GM12878 (cell line): ENCODE measurements around the gene HSPA1B. TPM values are rescaled to one million over a fixed set of nuclear protein-coding genes. Genes with fewer than 3 reads are reported as not detected.
"Not testable (repeated sequence)": the region's sequence is repeated elsewhere in the genome, so short reads cannot be mapped to it uniquely, and the experiment has no call there.

Experiments
- ATAC-seq: fragments of 200-7000 bp; cut with Tn5 transposase; 3 replicates; pipeline ENCODE4 v1.9.1; 2020; ENCODE audit warnings: mild to moderate bottlenecking, moderate library complexity
- BruUV-seq: library from RNA; stranded (reverse); fragments of 400-500 nt; replicated peaks from 2 replicates; lab custom pipeline; 2021; lab: Mats Ljungman, UMichigan
- CTCF ChIA-PET: fragments of 300-600 bp; sonication (Branson Sonifier 250); formaldehyde crosslinking; extraction: SDS; loops from one replicate; lab custom pipeline; 2021; ENCODE audit warnings: inconsistent platforms; lab: Yijun Ruan, JAX
- POLR2A ChIA-PET: fragments of 350-600 bp; formaldehyde crosslinking; extraction: SDS; loops from one replicate; lab custom pipeline; 2021; ENCODE audit warnings: inconsistent platforms; lab: Charles Lee
- RAD21 ChIA-PET: fragments of 300-600 bp; sonication (Branson Sonifier 250); formaldehyde crosslinking; loops from one replicate; lab custom pipeline; 2023; ENCODE audit warnings: antibody characterized with exemption; ENCODE audit not compliant: unreplicated experiment; lab: Charles Lee
- SMC1A ChIA-PET: fragments of 300-600 bp; sonication (Branson Sonifier 250); formaldehyde crosslinking; loops from one replicate; lab custom pipeline; 2023; ENCODE audit not compliant: unreplicated experiment, uncharacterized antibody; lab: Charles Lee
- DNase-seq: peaks from one replicate; pipeline ENCODE4 v3.0.0-alpha.2; 2011; ENCODE audit warnings: low read depth, low spot score
- FAIRE-seq: peaks from 3 replicates; lab custom pipeline; 2011; peaks lifted over from hg19 to GRCh38; lab: Jason Lieb, UNC
- H2AFZ ChIP-seq: 2 replicates; pipeline ENCODE4 v1.6.0; 2011; ENCODE audit warnings: low read depth, low read length, control low read depth; ENCODE audit not compliant: control insufficient read depth
- H3K27ac ChIP-seq: 2 replicates; pipeline ENCODE4 v1.5.1; 2011; ENCODE audit warnings: control low read depth; ENCODE audit not compliant: control insufficient read depth, insufficient read depth
- H3K27me3 ChIP-seq, 2 experiments: replicated peaks in 1 of 2; 2 replicates each; pipeline versions ENCODE4 v1.6.0 to v1.6.1; 2011; ENCODE audit warnings: low read length in 1 of 2; ENCODE audit not compliant: control insufficient read depth in 2 of 2, insufficient read depth in 2 of 2
- H3K36me3 ChIP-seq, 2 experiments: 2 replicates each; pipeline ENCODE4 v1.5.1; 2011; ENCODE audit warnings: low read length in 1 of 2; ENCODE audit not compliant: control insufficient read depth in 2 of 2, insufficient read depth in 2 of 2
- H3K4me1 ChIP-seq: 2 replicates; pipeline ENCODE4 v1.6.1; 2011; ENCODE audit warnings: mild to moderate bottlenecking, low read length, moderate library complexity, mixed read lengths; ENCODE audit not compliant: control insufficient read depth, insufficient read depth
- H3K4me2 ChIP-seq: 2 replicates; pipeline ENCODE4 v1.6.0; 2011; ENCODE audit warnings: control low read depth; ENCODE audit not compliant: control insufficient read depth, insufficient read depth
- H3K4me3 ChIP-seq: fragments of 200-600 bp; sonication (generic); 2 replicates; pipeline ENCODE4 v1.5.1; 2016
- H3K79me2 ChIP-seq: 2 replicates; pipeline ENCODE4 v1.6.0; 2011; ENCODE audit warnings: low read length; ENCODE audit not compliant: control insufficient read depth, insufficient read depth
- H3K9ac ChIP-seq: 2 replicates; pipeline ENCODE4 v1.8.0; 2011; ENCODE audit warnings: low read length, control low read depth, mixed read lengths; ENCODE audit not compliant: control insufficient read depth, insufficient read depth
- H3K9me3 ChIP-seq: replicated peaks from 3 replicates; pipeline ENCODE4 v1.5.1; 2011; ENCODE audit warnings: mild to moderate bottlenecking, low read length; ENCODE audit not compliant: control insufficient read depth, insufficient read depth
- H4K20me1 ChIP-seq: 2 replicates; pipeline ENCODE4 v1.6.0; 2011; ENCODE audit not compliant: control insufficient read depth, insufficient read depth
- BACH1 ChIP-seq: fragments of 450-650 bp; IDR thresholded peaks from 2 replicates; pipeline ENCODE4 v1.6.1; 2017; ENCODE audit warnings: mild to moderate bottlenecking, borderline replicate concordance
- WGBS: methylation state at CpG from one replicate; pipeline ENCODE4 v1.1.6; 2016; ENCODE audit warnings: low lambda C conversion rate; ENCODE audit not compliant: insufficient replicate concordance, insufficient coverage; ENCODE audit errors: missing lambda C conversion rate; 5-methylcytosine and 5-hydroxymethylcytosine counted together
- in situ Hi-C: fragments of 300-500 bp; cut with MboI; formaldehyde crosslinking; loops from 9 replicates; pipeline ENCODE4 v1.14.3; 2018; ENCODE audit warnings: mixed read lengths
- intact Hi-C: fragments of 100-400 bp; cut with micrococcal nuclease; formaldehyde crosslinking; loops from one replicate; pipeline ENCODE4 v1.14.2; 2022; ENCODE audit not compliant: unreplicated experiment
- polyA plus RNA-seq, 11 experiments: library from polyadenylated mRNA; depleted of rRNA in 4 of 11; unstranded in 6 of 11; stranded (reverse) in 5 of 11; fragments of >200 nt; fragmentation: Nextera tagmentation in 4 of 11; fragmentation: Illumina TruSeq in 1 of 11; extraction: Ambion mirVana in 4 of 11; extraction: Trizol in 1 of 11; gene quantifications; 1 replicate in 1 of 11; 2 replicates in 10 of 11; pipeline versions ENCODE4 v1.2.1 to v1.2.3, GENCODE V29; 2011 to 2016; ENCODE audit warnings: inconsistent platforms in 2 of 11, missing spikeins in 2 of 11, low read depth in 1 of 11
- total RNA-seq, 4 experiments: library from RNA; depleted of rRNA in 3 of 4; stranded (reverse); fragments of >200 nt in 3 of 4; fragmentation: Illumina TruSeq in 1 of 4; extraction: Trizol in 1 of 4; gene quantifications; 2 replicates each; pipeline versions ENCODE4 v1.2.1 to v1.2.3, GENCODE V29; 2013 to 2021

The HSPA1B gene
- total and polyA plus RNA-seq, 10 of the 15 experiments (the other 5 are each of a cell fraction or from before 2014, with no cell fraction given), result 0.11 to 40.5 (median 12.8) TPM

DNA sequence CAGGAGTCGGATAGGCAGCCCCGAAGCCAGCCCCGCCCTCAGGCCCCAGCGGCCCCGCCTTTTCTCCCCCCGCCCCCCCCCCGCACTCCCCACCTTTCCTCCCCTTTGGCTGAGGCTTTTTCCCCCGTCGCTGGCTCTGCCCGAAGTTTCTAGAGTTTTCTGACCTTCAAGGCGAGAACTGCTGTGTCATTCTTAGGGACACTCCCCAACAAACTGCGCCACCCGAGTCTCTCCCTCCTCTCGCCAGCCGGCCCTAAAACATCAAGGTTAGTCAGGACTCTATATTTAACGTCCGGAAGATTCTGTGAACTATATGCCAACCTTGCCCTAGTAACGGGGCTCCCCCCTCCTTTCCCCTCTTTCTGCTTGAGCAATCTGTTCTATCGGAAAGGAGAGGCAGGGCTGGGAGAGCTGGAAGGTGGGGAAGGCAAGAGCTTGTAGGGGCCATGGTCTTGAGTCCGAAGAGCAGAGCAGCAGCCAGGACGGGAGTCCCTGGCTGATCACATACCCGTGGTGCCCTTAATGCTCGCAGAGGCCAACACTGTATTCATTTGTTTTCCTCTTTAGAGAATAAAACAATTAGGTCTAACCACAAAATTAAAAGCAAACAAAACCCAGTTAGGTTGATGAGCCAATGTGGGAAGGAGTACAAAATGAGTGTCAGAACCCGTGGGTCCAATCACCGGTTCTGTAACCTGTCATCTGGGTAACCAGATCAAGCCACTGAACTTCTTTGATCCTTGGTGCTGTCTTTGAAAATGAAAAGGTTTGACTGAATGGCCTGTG lies 5.3 kb upstream of the HSPA1B start (continued):
- TF ChIP-seq BACH1, result peak; percentile 96; the same call in 1 of the 2 replicates

DNA sequence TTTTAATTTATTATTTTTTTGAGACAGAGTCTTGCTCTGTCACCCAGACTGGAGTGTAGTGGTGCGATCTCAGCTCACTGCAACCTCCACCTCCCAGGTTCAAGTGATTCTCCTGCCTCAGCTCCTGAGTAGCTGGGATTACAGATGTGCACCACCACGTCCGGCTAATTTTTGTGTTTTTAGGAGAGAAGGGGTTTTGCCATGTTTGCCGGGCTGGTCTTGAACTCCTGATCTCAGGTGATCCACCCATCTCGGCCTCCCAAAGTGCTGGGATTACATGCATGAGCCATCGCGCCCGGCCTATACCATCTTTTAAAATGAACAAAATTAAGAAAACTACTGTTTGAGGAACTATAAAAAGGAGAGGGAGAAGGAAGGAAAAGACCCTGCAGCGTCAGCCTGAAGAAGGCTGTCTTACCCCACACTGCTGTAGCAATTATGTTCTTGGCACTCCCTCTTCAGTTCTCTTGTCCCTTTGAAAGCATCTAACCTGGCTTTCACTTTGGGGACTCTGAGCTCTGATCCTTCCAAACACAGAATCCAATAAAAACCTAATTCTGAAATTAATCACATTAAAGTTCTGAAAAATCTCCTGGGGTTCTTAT lies 3.8 kb upstream of the HSPA1B start:
- H3K79me2 ChIP-seq, FAIRE-seq, H3K4me3 ChIP-seq, in situ Hi-C loops, H2AFZ ChIP-seq, BruUV-seq, H4K20me1 ChIP-seq, H3K36me3 ChIP-seq, H3K27me3 ChIP-seq, H3K4me2 ChIP-seq, H3K9ac ChIP-seq, H3K9me3 ChIP-seq, DNase-seq, ATAC-seq, H3K4me1 ChIP-seq, H3K27ac ChIP-seq: not testable (repeated sequence)
- CTCF ChIA-PET, result interaction anchor here (0.7 to 2.0 kb wide), 9 partner anchors 8 to 225 kb away, joined by 3 to 5 read pairs (median 4); partner anchors contain the start of genes DDAH2, MSH5 and NEU1
- RAD21 ChIA-PET, result interaction anchor here (1.0 to 1.9 kb wide), 7 partner anchors 8 to 87 kb away, joined by 4 to 10 read pairs (median 6); partner anchors contain the start of genes CLIC1, LSM2 and MSH5
- 88% methylated on average over 9 of the region's 9 CpGs for WGBS
- POLR2A ChIA-PET, result interaction anchor here (0.6 to 11.3 kb wide), 8 partner anchors 10 to 231 kb away, joined by 3 to 158 read pairs (median 18); partner anchors contain the start of genes CLIC1, HSPA1A, HSPA1L and LSM2
- intact Hi-C loops, result loop anchor here (10.0 kb wide), 1 partner anchor 49 kb away; the partner anchor contains the start of gene VWA7
- SMC1A ChIA-PET, result interaction anchor here (1.0 to 2.5 kb wide), 12 partner anchors 9 to 120 kb away, joined by 3 to 13 read pairs (median 5); partner anchors contain the start of genes ABHD16A and LSM2
